Activated CD4-positive, alpha-beta memory T cell treated with anti-CD3 and anti-CD28 coated beads, Interleukin-2, amount 10 ng/mL, durations not matched to agents 7 days and 5 days (primary cell): ENCODE measurements around the gene RNF215. TPM values are rescaled to one million over a fixed set of nuclear protein-coding genes. Genes with fewer than 3 reads are reported as not detected.

Experiments used
- CTCF ChIA-PET: fragments of 350-600 bp; sonication (Branson Sonifier 250); formaldehyde crosslinking; loops from one replicate; lab custom pipeline; 2021; ENCODE audit warnings: antibody characterized with exemption, inconsistent platforms; lab: Charles Lee
- POLR2A ChIA-PET: fragments of 350-600 bp; sonication (Branson Sonifier 250); formaldehyde crosslinking; loops from one replicate; lab custom pipeline; 2021; ENCODE audit warnings: antibody characterized with exemption; lab: Charles Lee
- DNase-seq: peaks from one replicate; pipeline ENCODE4 v3.0.0-alpha.2; 2020
- H3K27ac Mint-ChIP-seq: one replicate; pipeline ENCODE4 v1.8.0; 2021; ENCODE audit warnings: mild to moderate bottlenecking, mixed read lengths
- H3K27me3 Mint-ChIP-seq: one replicate; pipeline ENCODE4 v1.8.0; 2021; ENCODE audit warnings: mixed read lengths
- H3K36me3 Mint-ChIP-seq: one replicate; pipeline ENCODE4 v1.8.0; 2021; ENCODE audit warnings: low read depth, mixed read lengths
- H3K4me1 Mint-ChIP-seq: one replicate; pipeline ENCODE4 v1.8.0; 2021; ENCODE audit warnings: mixed read lengths
- H3K4me3 Mint-ChIP-seq: one replicate; pipeline ENCODE4 v1.8.0; 2021; ENCODE audit warnings: mild to moderate bottlenecking, mixed read lengths
- H3K9me3 Mint-ChIP-seq: one replicate; pipeline ENCODE4 v1.8.0; 2021; ENCODE audit warnings: mixed read lengths
- total RNA-seq, 2 experiments: library from RNA; stranded (reverse); gene quantifications; one replicate each; pipeline ENCODE4 v1.2.3, GENCODE V29; 2021

The RNF215 gene
- total RNA-seq, 2 experiments from 2014 or later: 12.2 to 13.3 TPM

GRCh38 chr22:30335236-30335635 lies 52.0 kb downstream of the RNF215 start:
- Mint-ChIP-seq H3K9me3 (no peaks in the 10 kb centered on the region), H3K4me1 (peaks cover 35% of the 10 kb centered on the region), H3K36me3 (peaks cover 86% of the 10 kb centered on the region), H3K4me3 (no peak overlapping the region), H3K27me3 (no peaks in the 10 kb centered on the region), H3K27ac (peak overlapping the region; percentile 6)
- DNase-seq: no peak
- POLR2A ChIA-PET: interaction anchor here (1.0 to 1.8 kb wide), 4 partner anchors 18 to 67 kb away, joined by 3 to 5 read pairs (median 3); no protein-coding TSS in a partner anchor
- CTCF ChIA-PET: interaction anchor here (1.2 to 3.4 kb wide), 3 partner anchors 47 to 52 kb away, joined by 3 to 13 read pairs (median 4); no protein-coding TSS in a partner anchor

DNA sequence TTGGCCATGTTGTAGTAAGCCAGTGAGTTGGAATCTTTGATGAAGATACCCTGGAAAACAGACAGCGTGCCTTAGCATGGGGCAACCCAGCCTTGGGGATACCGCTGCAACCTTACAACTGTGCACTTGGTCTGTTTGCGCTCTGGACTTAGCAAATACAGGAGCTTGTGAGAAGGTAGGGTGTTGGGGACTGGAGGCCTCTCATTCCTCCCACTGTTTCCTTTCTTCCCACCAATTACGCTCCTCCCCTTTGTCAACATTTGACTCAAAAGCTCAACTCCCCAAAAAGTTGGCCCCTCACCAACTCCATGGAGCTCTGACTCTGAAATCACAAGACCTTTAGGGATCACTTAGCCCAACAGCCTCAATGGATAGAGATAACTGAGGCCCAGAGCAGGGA lies 52.6 kb downstream of the RNF215 start:
- H3K27me3 Mint-ChIP-seq: no peaks in the 10 kb centered on the region
- no peaks in the 10 kb centered on the region for H3K9me3 Mint-ChIP-seq
- H3K36me3 Mint-ChIP-seq: peaks cover 83% of the 10 kb centered on the region
- DNase-seq: no peak
- CTCF ChIA-PET: interaction anchor here (1.2 to 3.4 kb wide), 2 partner anchors 47 to 51 kb away, joined by 3 to 13 read pairs; no protein-coding TSS in a partner anchor
- no peak overlapping the region for H3K4me3 Mint-ChIP-seq
- POLR2A ChIA-PET: interaction anchor here (1.0 to 1.8 kb wide), 2 partner anchors 21 to 47 kb away, joined by 3 to 5 read pairs; no protein-coding TSS in a partner anchor
- H3K4me1 Mint-ChIP-seq: peaks cover 35% of the 10 kb centered on the region
- H3K27ac Mint-ChIP-seq: peak overlapping the region; percentile 6

GRCh38 chr22:30333707-30334087 lies 53.5 kb downstream of the RNF215 start:
- H3K4me3 Mint-ChIP-seq: no peak overlapping the region
- no peaks in the 10 kb centered on the region for H3K27me3 Mint-ChIP-seq
- H3K36me3 Mint-ChIP-seq: peaks cover 73% of the 10 kb centered on the region
- CTCF ChIA-PET: interaction anchor here (3.0 kb wide), 1 partner anchor 46 kb away, joined by 13 read pairs; no protein-coding TSS in a partner anchor
- POLR2A ChIA-PET: interaction anchor here (1.0 to 2.4 kb wide), 3 partner anchors 9 to 46 kb away, joined by 5 to 7 read pairs (median 7); partner anchors contain the start of genes CCDC157 and SF3A1
- no peak for DNase-seq
- H3K9me3 Mint-ChIP-seq: no peaks in the 10 kb centered on the region
- H3K4me1 Mint-ChIP-seq: peaks cover 35% of the 10 kb centered on the region
- H3K27ac Mint-ChIP-seq: peak overlapping the region; percentile 71

DNA sequence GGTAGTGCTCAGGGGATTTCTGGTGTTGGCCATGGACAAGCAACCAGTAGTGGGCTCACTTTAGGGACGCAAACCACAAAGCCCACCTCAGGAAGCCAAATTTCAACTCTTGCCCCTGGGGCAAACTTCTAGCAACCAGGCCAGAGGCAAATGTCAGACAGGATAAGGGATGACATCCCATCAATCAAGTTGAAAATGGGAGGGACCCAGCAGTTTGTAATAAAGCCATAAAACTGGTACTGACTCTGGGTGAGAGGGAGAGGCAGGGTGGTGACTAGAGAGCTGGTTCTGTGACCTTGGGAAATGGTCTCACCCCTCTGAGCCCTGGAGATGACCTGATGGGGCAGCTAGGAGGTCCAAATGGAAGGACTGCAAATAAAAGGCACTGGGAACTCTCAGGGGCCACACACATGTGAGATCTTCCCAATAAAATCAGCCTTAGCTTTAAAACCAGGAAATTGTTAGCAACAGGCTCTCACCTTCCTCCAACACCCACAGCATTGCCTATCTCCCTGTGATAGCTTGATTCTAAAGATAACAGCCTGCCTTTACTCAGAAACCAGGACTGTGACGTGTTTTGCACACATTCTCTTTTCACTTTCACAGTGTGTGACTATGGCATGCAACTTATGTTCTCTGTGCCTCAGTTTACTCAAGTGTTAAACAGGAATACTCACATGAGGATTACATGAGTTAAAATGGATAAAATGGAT lies 54.1 kb downstream of the RNF215 start:
- no peaks in the 10 kb centered on the region for H3K9me3 Mint-ChIP-seq
- H3K4me1 Mint-ChIP-seq: peaks cover 38% of the 10 kb centered on the region
- POLR2A ChIA-PET: interaction anchor here (0.9 to 2.4 kb wide), 10 partner anchors 8 to 50 kb away, joined by 3 to 7 read pairs (median 3); partner anchors contain the start of genes CCDC157 and SF3A1
- CTCF ChIA-PET: interaction anchor here (3.0 kb wide), 1 partner anchor 45 kb away, joined by 13 read pairs; no protein-coding TSS in a partner anchor
- DNase-seq: no peak
- H3K27me3 Mint-ChIP-seq: no peaks in the 10 kb centered on the region
- H3K27ac Mint-ChIP-seq: peak overlapping the region; percentile 71
- H3K36me3 Mint-ChIP-seq: peaks cover 72% of the 10 kb centered on the region
- H3K4me3 Mint-ChIP-seq: no peak overlapping the region

- Mint-ChIP-seq H3K9me3 (no peaks in the 10 kb centered on the region), H3K27me3 (no peaks in the 10 kb centered on the region), H3K4me3 (no peak overlapping the region), H3K4me1 (peaks cover 43% of the 10 kb centered on the region), H3K27ac (peak overlapping the region; percentile 71), H3K36me3 (peaks cover 66% of the 10 kb centered on the region)
- POLR2A ChIA-PET: interaction anchor here (0.7 to 2.4 kb wide), 11 partner anchors 8 to 50 kb away, joined by 3 to 7 read pairs (median 3); partner anchors contain the start of genes CCDC157 and SF3A1
- CTCF ChIA-PET: interaction anchor here (3.0 kb wide), 1 partner anchor 45 kb away, joined by 13 read pairs; no protein-coding TSS in a partner anchor
- DNase-seq: no peak
Measured at GRCh38 chr22:30332551-30332950, 54.7 kb downstream of the RNF215 start.

Other genes starting within 250 kb of the RNF215 start
- gene LIF, start 140.7 kb downstream of the RNF215 start, total RNA-seq: 10 to 100 TPM; 94.6 to 94.8 TPM
- gene OSM, start 120.6 kb downstream of the RNF215 start, total RNA-seq: 100 to 1,000 TPM; 103 to 107 TPM
- gene CASTOR1, start 97.9 kb downstream of the RNF215 start, total RNA-seq: 10 to 100 TPM; 14.2 to 14.6 TPM
- gene TBC1D10A, start 60.5 kb downstream of the RNF215 start, total RNA-seq: 10 to 100 TPM; 37.9 to 41.6 TPM
- gene SF3A1, start 30.5 kb downstream of the RNF215 start, total RNA-seq: 100 to 1,000 TPM; 225 to 226 TPM
- 1 to 10 TPM; 3.2 to 3.6 TPM for gene CCDC157, start 30.4 kb downstream of the RNF215 start, total RNA-seq
- gene SEC14L2, start 9.6 kb upstream of the RNF215 start, total RNA-seq: 1 to 10 TPM; 5.6 to 7.4 TPM
- gene MTFP1, start 38.4 kb upstream of the RNF215 start, total RNA-seq: 10 to 100 TPM; 49.5 to 52.1 TPM
- gene SEC14L3, start 84.6 kb upstream of the RNF215 start, total RNA-seq: under 1 TPM in 1 of 2 experiments, not detected in 1; 0.25 TPM
- gene SEC14L4, start 118.3 kb upstream of the RNF215 start, total RNA-seq: not detected
- gene SEC14L6, start 159.3 kb upstream of the RNF215 start, total RNA-seq: not detected
- not detected for gene GAL3ST1, start 187.3 kb upstream of the RNF215 start, total RNA-seq
- 10 to 100 TPM; 48.3 to 54.9 TPM for gene PES1, start 204.5 kb upstream of the RNF215 start, total RNA-seq
- gene TCN2, start 219.8 kb upstream of the RNF215 start, total RNA-seq: 1 to 10 TPM; 1.7 to 1.9 TPM
- 1 to 10 TPM; 5.3 to 5.8 TPM for gene SLC35E4, start 248.4 kb upstream of the RNF215 start, total RNA-seq